Measurements from ENCODE around the gene ID2.

Gene ID2

DNA sequence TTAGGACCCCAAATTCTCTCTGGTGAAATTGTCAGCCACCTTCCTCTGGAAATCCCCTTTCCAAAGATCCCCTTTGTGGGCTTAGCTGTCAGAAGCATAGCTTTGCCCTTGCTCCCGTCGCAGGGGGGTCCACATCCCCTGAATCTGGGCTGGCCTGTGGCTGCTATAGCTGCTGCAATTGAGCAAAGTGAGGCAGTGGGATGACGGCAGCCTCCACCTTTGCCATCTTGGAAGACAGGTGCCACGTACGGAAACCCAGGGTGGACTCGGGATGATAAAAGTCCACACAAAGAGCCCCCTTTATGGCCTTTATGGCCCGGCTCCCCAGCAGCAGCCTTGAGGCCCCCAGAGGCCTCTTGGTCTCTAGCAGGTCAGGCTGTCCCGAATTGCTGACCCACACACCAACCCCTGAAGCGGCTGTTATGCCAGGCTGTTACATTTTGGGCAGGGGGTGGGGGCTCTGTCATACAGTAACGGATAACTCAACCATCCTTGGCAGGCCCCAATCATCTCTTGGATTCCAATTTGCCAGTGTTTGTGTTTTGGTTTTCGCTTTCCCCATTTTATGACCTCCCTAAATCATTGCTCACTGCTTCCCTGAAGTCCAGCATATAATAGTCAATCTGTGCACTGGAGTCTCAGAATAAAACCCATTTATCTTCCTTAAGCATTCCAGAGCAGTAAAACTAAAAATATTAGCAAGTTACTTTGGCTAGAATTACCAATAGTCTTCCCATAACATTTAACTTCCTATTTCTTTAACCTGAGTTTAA lies 33.2 kb upstream of the ID2 start:
- DNase-seq, result no peak

DNA sequence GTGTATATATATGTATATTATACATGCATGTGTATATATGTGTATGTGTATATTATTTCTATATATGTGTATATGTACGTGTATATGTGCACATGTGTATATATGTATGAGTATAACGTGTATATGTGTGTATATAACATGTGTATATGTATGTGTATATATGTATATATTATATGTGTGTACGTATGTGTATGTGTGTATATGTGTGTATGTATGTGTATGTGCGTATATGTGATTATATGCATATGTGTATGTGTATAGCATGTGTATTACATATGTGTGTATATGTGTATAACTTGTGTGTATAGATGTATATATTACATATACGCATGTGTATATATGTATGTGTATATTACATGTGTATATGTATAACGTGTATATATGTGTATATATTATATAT lies 32.1 kb upstream of the ID2 start:
- DNase-seq, result no peak

DNA sequence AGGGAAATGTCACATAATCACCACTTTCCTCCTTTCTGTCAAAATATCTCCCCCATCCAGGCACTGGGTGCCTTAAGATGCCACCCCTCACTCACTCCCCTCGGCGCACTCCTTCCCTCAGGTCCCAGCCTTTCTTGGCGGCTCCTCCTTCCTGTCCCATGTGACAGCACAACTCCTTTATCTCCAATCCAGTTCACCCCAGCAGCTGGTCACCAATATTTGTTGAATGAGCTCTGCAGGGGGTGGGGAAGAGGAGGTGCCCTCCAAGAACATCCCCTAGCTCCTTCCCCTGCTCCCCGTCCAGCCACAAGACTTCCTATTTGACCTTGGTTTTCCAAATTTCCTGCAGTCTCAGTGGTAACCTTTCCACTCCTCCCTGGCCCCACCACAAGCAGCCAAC lies 31.6 kb upstream of the ID2 start:
- DNase-seq, result no peak

DNA sequence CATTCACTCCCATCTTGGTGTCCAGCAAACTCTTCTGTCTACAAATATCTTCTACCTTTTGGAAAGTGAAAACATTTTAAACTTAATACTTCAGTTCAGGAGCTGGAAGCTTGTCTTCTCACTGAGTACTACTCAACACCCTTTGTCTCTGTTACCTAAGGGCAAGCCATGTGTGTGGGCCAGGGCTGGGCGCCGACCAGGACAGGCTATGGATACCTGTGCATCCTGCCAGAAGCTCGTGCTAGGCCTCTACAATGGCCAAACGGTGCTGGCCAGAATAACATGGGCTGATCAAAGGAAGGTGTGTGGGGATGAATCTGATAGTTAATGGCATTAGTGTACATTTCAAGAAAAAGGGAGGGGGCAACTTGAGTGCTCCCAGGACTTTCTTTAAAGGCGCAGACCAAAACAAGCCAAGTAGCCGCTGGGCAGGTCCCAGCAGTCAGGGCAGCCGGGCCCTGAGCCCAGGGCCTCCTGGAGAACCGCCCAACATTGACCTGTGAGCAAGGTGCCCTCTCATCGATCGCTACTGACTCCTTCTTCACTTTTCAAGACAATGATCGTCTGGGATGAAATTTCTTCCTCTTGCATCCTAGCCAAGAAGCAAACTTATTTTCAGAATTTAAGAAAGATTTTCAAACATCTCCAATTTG lies 29.0 kb upstream of the ID2 start:
- DNase-seq, result no peak

DNA sequence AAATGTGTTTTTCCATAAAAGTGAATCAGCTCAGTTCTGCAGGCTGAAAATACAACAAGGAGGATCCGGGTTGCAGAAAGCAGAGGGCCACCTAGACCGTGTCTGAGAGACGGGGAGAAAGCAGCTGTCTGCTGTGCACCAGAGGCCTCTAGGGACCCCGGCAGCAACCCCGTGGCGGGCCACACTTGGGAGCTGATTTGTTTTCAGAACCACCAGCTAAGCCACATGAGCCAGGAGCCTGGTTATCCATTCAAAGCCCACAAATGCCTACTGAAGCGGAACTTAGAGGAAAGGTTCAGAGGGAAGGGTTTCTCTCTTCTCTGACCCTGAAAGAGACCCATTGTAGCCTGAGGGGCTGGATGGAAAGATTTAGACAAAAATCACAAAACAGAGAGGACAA lies 28.4 kb upstream of the ID2 start:
- DNase-seq, result no peak

DNA sequence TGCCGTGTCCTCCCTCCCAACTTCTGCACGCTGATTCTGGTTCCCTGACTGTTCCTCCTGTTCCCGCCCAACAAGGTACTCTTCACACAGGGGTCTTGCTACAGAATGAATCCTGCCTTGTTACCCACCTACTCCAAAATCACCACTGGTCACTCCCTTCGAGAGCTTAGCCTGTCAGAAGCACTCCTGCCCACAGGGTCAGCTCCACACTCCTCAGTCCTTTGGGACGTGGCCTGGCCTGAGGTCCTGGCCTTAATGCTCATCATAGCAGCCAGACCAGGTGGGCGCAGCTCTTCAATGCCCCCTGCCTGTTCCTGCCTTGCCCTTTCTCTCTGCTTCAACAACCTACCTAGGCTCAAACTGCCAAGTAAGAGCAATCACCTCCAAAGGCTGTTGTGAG lies 27.8 kb upstream of the ID2 start:
- DNase-seq, result no peak

DNA sequence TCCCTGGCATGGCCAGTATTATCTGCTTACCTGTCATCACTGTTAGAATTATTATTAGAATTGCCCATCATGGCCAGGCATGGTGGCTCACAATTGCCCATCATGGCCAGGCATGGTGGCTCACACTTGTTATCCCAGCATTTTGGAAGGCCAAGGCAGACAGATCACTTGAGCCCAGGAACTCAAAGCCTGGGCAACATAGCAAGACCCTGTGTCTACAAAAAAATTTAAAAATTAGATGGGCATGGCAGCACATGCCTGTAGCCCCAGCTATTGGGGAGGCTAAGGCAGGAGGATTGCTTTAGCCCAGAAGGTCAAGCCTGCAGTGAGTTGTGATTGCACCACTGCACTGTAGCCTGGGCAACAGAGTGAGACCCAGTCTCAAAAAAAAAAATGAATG lies 27.4 kb upstream of the ID2 start:
- no peak for DNase-seq

DNA sequence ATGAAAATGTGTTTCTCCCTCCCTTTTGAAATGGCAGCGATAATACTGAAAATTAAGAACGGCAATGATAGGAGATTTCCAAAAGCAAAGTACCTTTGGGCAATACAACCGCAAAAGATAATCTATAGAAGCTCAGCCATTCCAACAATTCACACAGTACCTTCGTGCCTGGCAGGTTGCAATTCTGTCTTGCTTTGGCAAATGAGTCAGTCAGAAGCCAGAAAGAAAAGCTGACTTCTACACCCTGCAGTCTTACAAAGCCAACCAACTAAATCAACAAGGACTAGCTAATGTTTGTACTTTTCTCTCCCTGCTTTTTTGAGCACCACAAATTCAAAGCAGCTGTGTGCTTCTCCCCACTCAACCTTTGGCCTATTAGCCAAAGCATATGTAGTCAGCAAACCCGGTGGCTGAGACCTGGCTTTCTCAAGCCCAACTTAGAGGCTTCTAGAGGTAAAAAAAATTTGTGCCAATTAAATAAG lies 25.7 kb upstream of the ID2 start:
- no peak for DNase-seq

DNA sequence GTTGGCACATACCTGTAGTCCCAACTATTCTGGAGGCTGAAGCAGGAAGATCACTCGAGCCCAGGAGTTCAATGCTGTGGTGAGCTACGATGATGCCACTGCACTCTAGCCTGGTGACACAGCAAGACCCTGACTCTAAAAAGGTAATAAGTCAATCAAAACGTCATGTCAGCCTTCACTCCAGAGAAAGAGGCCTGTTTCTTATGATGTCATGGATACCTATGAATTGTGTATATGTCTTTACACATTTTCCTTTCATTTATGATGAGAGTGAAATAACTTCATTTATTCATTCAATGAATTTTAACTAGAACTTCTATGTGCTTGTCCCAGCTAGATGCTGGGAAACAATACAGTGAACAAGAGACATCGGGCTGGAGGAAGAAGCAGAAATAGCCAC lies 25.0 kb upstream of the ID2 start:
- DNase-seq, result no peak

DNA sequence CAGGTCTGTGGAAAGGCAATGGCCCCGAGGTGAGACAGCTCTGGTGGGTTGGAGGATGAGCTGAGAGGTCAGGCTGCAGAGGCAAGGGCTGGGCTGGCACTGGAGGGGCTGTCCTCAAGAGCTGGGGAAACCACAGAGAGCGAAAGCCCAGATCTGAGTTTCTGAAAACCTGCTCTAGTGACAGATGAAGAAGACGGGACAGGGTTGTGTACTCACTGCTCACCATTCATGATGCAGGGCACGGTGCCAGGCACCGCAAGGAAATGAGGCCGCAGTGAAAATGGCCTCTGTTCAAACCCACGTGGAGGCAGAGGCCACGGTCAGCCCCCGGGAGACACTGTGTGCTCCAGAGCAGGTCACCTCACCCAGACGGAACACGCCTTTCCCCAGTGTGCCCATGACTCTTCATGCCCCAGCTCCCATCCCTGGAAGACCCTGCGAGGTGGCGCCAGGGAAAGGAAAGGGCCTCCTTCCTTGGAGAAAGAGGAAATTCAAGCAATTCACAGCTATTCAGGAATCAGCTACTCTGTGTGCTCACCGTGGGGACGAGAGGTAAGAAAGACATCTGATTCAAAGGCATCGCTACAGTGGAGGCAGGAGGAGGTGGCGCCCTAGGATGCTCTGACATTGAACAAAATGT lies 24.3 kb upstream of the ID2 start:
- no peak for DNase-seq

DNA sequence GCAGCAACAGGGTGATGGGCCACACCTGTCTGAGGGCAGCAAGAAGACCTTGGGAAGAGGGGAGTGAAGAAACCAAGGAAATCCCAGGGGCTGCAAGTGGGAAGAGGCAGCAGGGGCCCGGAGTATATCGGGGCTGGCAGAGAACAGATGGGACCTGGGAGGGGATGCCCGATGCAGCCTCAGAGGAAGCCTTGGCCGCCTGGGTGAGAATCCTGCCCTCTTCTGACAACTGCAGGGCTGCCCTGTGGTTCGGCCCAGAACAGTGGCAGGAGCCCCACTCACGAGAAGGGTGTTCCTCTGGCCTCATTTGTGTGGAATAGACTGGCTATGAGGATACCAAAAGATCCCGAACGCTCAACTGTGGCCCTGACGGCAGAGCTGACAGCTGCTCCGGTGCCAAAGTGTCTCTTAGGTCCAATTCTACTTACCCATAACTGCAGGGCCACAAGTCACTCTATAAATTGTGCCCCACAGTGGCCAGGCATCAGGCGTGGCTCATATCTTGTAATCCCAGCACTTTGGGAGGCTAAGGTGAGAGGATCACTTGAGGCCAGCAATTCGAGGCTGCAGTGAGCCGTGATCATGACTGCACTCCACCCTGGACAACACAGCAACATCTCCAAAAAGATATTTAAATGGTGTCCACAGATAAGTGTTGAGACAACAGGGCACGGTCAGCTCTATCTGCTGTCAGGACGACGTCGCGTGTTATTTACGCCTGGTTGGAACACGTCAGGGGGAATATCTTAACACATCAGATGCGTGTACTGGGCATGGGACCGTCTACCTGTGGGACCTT lies 23.6 kb upstream of the ID2 start:
- DNase-seq, result no peak

DNA sequence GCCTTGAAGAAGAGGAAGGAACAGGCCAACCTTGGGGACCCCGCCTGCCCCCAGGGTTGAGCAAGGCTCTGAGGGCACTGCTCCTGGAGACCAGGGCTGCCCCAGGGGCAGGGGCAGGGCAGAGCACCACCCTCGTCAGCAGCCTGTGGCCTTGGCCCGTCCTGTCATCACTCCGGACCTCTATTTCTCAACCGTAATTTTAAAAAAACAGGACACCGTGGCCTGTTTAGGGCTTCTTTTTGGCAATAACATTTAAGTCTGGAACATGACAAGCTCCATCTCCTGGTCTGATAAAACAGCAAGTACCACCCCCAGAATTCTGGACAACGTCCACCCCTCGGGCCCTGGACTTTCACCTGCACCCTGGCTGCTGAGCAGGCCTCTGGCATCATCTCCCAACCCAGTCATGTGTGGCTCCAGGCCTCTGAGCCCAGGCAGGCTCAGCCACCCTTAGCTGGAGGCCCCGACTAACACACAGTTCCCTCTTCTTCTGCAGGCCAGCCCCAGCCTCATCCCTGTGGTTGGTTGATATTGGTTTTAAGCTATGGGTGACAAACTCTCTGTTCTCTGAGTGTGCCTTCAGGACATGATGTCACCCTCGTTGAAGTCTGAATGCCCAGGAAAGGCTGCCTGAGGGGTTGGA lies 22.6 kb upstream of the ID2 start:
- DNase-seq, result no peak

DNA sequence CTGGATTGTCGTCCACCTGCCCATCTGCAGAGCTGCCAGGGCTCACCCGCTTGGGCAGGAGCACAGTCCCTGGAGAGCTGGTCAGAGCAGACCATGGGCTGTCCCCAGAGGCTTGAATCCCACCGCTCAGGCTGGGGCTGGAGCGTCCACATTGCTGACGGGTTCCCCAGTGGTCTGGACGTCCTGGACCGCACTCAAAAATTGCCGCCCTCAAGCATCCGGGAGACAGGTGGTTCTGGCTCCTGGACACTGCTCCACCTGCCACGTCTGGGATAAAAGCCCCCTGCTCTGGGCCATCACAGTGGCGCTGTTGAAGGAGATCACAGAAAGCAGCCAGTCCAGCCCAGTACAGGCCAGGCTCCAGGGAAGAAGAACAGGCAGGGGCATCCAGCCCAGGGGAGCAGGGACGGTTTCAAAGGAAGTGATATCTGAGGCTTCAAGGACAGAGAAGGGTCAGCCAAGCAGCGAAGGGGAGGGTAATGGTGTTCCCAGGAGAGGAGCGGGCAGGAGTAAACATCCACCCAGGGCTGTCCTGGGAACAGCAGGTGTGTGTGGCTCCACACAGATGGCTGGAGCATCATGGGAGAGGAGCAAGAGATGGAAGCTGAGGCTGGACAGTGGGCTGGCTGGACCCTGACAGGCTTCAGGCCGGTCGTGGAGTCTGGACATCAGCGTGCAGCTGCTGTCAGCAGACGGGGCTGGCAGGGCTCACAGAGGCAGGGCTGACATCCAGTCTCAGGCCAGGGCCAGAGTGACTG lies 21.9 kb upstream of the ID2 start:
- no peak for DNase-seq

DNA sequence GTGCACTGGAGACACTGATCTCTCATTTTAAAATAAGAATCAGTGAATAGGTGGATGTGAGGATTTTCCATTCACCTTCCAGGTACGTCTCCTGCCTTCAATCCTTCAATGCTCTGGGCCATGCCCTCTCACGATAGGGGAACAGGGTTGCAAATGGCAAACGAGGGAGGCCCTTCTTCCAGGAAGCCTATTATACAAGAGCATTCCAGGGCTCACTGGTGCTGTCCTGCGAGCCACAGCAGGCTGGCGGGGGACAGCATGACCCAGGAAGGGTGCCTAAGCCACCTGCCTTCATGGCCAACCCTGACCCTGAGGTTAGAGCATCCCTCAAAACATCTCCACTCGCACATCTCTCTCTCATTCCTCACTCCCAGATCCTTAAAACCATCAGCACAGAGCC lies 20.6 kb upstream of the ID2 start:
- DNase-seq, result no peak

DNA sequence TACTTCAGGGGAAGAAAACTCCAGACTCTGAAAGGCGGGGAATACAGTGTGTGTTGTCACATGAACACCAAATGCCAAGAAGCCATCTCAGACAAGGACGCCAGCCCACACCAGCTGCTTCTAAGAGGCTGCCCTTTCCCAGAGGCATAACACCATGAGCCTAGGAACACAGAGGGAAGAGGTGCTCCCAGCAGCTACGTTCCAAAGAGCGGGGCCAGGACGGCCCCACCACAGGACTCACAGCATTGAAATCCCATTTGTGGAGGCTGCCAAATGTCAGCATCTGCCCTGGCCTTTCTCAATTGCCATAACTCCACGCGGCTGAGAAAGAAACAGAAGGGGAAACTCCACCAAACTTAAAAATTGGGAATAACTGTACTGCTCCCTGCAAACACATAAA lies 20.1 kb upstream of the ID2 start:
- DNase-seq, result no peak

DNA sequence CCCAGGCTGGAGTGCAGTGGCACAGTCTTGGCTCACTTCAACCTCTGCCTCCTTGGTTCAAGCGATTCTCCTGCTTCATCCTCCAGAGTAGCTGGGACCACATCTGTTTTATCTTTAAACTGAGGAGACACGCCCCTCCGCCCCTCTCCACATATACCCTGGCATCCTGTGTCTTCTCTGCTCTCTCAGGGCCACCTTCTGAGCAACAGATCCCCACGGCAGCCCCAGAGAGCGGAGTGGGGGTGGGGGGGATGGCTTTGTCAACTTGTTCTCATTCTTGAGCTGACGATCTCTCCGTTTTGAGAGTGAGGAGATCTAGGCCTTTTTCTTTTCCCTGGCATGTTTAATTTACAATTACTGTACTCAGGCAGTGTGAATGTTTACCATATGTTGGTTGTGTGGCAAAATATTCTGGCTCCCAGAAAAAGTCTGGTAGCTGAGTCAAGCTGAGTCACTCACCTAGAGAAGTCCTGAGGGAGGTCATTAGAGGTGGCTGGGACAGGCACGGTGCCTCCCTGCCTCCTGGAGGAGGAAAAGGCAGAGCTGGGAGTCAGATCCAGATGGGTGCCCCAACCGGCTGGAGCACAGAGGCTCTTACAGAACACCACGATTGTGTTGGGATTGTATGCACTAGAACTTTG lies 19.5 kb upstream of the ID2 start:
- DNase-seq, result peak; percentile 80

DNA sequence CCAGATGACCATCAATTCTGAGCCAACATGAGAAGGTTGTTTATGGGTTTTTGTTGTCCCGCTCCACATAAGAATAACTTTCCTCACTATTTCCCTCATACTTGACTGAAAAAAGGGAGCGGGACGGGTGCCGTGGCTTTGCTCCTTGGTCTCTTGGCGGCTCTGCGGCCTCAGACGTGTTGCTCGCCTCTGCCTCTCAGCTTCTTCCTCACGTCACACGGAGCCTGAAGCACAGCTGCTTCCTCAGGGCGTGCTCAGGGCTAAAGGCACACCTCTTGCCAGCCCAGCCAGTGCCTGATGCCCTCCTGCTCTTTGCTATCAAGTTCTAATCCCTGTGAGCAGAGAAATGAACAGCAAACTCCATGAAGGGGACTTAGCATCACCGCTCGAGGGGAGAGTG lies 17.9 kb upstream of the ID2 start:
- DNase-seq, result no peak

DNA sequence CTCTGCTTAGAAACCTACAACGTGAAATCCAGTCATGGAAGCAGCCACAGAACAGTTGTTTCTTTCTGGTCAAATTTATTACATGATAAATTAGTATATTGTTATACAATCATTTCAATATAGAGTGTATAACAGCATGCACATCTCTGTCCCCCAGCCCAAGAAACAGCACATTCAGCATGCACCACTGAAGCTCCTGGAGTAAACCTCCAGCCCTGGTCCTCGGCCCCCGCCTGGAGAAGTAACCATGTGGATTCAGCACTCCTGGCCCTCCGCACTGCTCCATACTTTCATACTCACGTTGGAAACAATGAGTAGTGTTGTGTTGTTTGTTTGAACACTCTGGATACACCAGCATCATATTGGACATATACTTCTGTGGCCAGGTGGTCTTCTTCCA lies 15.3 kb upstream of the ID2 start:
- DNase-seq, result no peak

DNA sequence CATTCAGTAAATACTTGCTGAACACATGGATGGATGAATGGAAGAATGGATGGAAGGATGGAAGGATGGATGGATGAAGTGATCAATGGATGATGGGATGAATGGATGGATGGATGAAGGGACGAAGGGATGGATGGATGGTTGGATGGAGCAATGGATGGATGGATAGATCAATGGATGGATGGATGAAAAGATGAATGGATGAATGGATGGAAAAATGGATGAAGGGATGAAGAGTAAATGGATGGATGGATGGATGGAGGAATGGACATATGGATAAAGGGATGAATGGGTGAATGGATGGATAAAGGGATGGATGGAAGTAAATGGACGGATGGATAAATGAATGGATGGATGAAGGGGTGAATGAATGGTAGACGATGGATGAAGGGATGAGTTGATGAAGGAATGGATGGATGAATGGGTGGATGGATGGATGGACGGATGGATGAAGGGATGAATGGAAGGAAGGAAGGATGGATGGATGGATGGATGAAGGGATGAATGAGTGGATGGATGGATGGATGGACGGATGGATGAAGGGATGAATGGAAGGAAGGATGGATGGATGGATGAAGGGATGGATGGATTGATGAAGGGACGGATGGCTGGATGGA lies 13.9 kb upstream of the ID2 start:
- no peak for DNase-seq

DNA sequence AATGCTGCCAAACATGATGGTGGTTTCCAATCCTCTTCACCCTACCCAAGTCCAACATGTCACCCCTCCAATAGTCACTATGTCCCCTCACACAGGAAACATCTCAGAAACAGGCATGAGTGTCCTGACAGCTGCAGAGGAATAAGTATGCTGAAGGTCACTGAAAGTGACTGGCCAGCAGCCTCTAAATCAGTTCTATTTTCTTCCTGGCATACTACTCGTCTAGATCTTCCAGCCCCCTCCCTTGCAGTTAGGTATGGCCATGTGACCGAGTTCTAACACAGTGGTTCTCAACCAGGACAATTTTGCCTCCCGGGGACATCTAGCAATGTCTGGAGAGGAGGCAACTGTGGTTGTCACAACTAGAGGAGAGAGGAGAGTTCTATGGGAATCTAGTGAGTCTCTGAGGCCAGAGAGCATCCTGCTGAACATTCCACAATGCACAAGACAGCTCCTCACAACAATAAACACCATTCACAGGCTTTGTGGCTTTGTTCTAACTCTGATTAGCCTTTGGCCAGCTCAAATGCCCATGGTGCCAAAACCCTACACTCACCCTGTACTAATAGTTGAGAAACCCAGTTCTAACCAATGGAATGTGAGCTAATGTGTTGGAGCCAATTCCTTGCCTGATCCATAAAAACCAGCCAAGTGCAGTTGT lies 12.6 kb upstream of the ID2 start:
- DNase-seq, result no peak

DNA sequence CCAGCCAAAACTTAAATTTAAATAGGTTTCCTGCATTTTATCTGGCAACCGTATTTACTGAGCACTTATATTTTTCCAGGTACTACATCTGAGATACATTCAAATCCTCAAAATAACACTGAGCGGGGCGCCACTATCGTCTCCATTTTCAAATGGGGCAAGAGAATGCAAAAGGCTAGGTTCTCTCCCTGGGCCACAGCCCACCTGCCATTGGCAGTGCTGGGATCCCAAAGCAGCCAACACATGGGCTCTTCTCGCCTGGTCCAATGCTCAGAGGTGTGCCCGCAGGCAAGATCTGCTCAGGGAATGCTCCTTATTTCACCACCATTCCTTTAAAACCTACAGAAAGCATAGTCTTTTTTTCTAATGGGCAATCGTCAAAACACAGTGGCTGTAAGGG lies 11.3 kb upstream of the ID2 start:
- DNase-seq, result no peak
